GM12801 (cell line): ENCODE data around the gene PDZD7.

Source experiments
- TF ChIP-seq, protein P1 (sequence below): IDR thresholded peaks from one replicate; pipeline ENCODE4 v1.5.1; 2011; ENCODE audit warnings: control low read depth; ENCODE audit not compliant: insufficient read length; ENCODE audit errors: extremely low read depth

The PDZD7 gene

DNA sequence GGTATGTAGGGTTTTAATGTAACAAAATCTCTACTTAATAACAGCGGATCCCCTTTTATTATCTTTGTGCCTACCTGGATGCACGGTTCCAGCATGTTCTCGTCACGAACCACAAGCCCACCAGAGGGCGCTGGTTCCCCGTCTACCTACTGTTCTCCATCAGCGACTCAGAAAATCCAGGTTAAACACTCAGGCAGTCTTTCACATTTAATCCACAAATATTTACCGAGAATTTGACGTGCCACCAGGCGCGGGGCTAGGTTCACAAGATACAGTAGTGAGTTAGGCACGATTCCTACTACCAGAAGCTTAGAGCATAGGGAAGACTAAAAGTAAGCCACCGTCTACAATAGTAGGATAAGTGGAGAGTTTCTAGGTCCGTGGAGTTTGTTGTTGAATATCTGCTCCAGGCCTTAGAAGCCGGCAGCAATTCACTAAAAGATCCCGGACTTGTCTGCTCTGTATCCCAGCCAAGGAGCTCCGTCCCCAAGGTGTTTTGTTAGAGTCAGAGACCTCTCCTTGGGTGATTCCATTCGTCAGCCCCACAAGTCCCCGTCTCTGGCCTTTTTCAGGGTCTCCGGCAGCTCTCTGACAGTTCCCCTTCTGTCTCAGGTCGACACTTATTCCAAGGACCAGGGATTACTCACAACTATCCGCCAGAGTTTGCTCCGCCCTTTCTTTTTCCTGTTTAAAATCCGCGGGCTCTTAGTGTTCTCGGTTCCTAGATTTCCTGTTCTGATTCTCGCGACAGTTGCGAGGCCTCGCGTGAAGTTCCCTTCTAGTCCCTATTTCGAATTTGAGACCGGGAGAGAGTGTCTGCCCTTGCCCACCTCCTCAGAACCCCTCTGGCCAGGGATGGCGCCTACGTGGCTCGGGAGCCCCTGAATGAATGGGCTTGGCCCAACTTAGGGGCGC, 29.4 kb upstream of the PDZD7 start:
- TF ChIP-seq, protein P1, sequence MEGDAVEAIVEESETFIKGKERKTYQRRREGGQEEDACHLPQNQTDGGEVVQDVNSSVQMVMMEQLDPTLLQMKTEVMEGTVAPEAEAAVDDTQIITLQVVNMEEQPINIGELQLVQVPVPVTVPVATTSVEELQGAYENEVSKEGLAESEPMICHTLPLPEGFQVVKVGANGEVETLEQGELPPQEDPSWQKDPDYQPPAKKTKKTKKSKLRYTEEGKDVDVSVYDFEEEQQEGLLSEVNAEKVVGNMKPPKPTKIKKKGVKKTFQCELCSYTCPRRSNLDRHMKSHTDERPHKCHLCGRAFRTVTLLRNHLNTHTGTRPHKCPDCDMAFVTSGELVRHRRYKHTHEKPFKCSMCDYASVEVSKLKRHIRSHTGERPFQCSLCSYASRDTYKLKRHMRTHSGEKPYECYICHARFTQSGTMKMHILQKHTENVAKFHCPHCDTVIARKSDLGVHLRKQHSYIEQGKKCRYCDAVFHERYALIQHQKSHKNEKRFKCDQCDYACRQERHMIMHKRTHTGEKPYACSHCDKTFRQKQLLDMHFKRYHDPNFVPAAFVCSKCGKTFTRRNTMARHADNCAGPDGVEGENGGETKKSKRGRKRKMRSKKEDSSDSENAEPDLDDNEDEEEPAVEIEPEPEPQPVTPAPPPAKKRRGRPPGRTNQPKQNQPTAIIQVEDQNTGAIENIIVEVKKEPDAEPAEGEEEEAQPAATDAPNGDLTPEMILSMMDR, result peak; percentile 44

DNA sequence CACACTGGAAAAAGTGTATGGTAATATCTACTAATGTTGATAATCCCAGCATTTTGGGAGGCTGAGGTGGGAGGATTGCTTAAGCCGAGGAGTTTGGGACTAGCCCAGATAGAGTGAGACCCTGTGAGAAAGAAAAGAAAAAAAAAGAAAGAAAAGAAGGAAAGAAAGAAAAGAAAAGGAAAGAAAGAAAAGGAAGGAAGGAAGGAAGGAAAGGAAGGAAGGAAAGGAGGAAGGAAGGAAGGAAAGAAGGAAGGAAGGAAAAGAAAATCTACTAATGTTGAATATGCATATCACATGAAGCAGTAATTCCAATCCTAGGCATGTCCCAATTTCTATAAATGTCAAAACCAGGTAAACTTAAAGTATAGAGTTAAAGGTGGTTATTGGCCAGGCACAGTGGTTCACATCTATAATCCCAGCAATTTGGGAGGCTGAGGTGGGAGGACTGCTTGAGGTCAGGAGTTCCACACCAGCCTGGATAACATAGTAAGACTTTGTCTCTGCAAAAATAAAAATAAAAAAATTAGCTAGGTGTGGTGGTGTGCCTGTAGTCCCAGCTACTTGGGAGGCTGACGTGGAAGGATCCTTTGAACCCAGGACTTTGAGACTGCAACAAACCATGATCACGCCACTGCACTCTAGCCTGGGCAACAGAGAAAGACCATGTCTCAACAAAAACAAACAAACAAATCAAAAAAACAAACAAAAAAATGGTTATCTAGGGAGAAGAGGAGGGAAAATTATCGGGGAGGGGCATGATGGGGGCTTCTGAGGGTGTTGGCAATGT, 25.6 kb upstream of the PDZD7 start:
- TF ChIP-seq, protein P1, result no peak

DNA sequence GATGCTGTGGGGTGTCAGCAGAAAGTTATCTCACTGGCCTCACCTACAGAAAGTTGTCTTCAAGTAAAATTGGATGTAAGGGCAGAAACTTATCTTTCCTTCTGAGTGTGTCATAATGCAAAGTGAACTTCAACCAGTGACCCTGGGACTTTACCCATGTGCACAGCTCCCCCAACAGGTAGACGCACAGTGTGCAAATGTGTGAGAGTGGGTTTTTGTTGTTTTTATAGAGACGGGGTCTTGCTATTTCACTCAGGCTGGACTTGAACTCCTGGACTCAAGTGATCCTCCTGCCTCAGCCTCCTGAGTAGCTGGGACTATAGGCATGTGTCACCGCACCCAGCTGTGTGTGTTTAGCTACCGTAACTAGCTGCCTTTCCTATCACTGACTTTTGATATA, 24.5 kb upstream of the PDZD7 start:
- TF ChIP-seq, protein P1, result no peak

DNA sequence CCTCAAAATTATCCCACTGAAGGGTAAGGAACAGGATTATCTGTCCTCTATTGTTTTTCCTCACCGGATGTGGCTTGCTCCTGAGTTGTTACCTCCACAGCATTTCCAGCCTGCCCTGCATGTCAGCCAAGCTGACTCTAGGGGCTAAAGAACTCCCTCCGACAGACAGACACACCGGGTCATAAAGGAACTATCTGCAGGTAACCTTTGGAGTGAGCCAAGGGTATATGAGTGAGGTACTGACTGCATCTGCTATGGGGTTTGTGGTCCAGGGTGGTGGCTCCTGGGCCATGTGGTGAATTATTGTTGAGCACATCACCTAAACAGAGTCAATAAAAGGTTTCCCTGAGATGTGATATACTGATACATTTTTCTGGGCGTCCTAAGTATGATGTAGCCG, 23.9 kb upstream of the PDZD7 start:
- TF ChIP-seq, protein P1, result no peak

DNA sequence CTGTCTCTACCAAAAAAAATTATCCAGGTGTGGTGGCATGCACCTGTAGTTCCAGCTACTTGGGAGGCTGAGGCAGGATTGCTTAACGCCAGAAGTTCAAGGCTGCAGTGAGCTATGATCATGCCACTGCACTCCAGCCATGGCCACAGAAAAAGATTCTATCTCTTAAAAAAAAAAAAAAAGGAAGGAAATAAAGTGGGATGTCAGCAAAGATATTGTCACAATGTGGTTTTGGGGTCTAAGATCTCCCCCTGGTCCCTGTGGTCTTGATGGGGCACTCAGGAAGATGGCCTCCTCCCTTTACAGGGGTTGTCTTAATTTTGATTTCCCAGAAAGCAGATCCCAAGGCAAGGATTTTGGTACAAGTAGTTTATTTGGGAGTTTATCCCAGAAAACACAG, 23.4 kb upstream of the PDZD7 start:
- TF ChIP-seq, protein P1, result no peak

DNA sequence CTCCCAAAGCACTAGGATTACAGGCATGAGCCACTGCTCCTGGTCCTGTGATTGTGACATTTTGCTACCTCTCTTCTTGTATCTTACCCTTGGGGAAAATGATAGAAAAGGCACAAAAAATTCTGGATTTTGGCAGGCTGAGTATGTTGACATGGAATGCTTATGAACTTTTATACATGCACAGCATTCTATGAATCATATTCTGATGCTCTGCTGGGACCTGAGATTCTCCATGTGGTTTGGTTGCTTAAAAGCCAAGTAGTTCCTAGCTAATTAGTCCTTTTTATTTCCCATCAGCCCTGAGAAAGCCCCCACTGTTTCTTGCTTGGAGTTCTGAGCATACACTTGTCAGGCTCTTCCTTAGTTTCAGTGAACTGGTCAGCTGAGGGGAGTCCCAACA, 22.6 kb upstream of the PDZD7 start:
- TF ChIP-seq, protein P1, result no peak

DNA sequence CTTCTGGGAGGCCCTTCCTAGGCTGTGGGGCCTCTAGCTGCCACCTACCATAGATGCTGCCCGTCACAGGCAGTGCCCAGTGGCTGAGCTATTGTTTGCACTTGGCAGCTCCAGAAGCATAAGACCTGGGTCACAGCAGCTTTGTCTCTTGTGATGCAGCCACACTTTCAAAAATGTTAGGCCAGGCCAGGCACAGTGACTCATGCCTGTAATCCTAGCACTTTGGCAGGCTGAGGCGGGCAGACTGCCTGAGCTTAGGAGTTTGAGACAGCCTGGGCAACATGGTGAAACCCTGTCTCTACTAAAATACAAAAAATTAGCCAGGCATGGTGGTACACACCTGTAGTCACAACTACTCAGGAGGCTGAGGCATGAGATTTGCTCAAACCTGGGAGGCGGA, 21.4 kb upstream of the PDZD7 start:
- TF ChIP-seq, protein P1, result no peak
